ENCODE measurements around the gene BBS9. TPM values are rescaled to one million over a fixed set of nuclear protein-coding genes. Genes with fewer than 3 reads are reported as not detected.

BBS9 gene
- total and polyA plus RNA-seq, 9 of the 15 experiments (the other 6 are each of a cell fraction or from before 2014, with no cell fraction given) = 0.77 to 3.3 (median 2.4) TPM

DNA sequence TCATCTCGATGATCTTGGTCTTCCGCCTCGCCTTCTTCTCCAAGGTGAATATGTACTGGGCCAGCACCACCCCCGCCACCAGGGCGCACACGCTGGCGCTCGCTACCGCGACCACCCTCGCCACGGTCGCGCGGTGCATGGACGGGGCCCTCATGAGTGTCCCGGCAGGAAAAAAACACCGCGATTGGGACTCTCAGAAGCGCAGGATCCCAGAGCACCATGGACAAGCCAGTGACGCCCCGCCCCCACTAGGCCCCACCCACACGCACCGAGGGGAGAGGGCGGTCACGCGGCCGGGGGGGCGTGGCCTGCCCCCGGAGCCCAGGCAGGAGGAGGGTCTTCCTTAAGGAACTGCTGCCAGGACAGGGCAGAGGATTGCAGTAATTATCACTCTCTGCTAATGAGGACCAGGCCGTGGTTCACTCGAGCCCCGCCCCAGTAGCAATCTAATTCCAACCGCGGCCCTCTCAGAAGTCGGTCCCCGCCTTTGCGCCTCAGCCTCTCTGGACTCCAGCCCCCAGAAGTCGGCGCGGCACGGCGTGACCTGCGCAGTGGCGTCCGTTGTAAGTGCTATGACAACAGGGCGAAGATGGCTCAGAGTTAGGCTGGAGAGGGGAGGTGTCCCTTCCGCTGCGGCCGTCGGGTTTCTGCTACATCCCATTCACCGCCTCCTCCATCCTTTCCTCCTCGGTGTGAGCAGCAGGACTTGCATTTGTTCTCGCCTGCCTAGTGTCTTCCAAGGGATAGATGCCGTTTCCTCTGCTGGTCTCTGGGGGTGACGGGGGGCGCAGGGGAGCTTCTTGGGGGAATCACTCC, at the start of gene BBS9 (continued):
- TF ChIP-seq SIX5 (IDR thresholded peaks at IDR 0.05; ENCODE audit: borderline replicate concordance in 1 of 2, insufficient read depth in 1 of 2, low read depth in 1 of 2, low read length in 2 of 2) (peak; percentile 56 to 69; a peak in 2 of 4 replicates), NR2C2 (CRISPR knock-in tag; IDR thresholded peaks at IDR 0.05) (peak; percentile 43; the same call in 1 of the 2 replicates), NR2C2 (tag; IDR thresholded peaks at IDR 0.05) (peak; percentile 82), PREB (CRISPR knock-in tag; IDR thresholded peaks at IDR 0.05) (no peak), CREM (IDR thresholded peaks at IDR 0.05; ENCODE audit: low read depth) (peak; percentile 65), E2F4 (CRISPR knock-in tag; IDR thresholded peaks at IDR 0.05; ENCODE audit: low read depth) (no peak)

All from K562 (cell line).